Parathyroid adenoma (tissue), 2 donors: ENCODE results near the gene ASTN2.
"Not testable (repeated sequence)": the region's sequence is repeated elsewhere in the genome, so short reads cannot be mapped to it uniquely, and the experiment has no call there.

Source experiments
- H2AFZ ChIP-seq: fragments of 300-600 bp; sonication (generic); one replicate; pipeline ENCODE4 v1.7.0; 2017; ENCODE audit warnings: antibody characterized with exemption, mild to moderate bottlenecking
- H3K27ac ChIP-seq: fragments of 300-600 bp; sonication (generic); one replicate; pipeline ENCODE4 v1.7.0; 2017
- H3K27me3 ChIP-seq: fragments of 300-600 bp; sonication (generic); one replicate; pipeline ENCODE4 v1.7.0; 2017; ENCODE audit warnings: low read length; ENCODE audit not compliant: control insufficient read depth, insufficient read depth
- H3K36me3 ChIP-seq: fragments of 300-600 bp; sonication (generic); one replicate; pipeline ENCODE4 v1.7.0; 2017; ENCODE audit warnings: low read length; ENCODE audit not compliant: control insufficient read depth, insufficient read depth
- H3K4me1 ChIP-seq: fragments of 300-600 bp; sonication (generic); one replicate; pipeline ENCODE4 v1.7.0; 2017; ENCODE audit warnings: control low read depth
- H3K4me2 ChIP-seq: fragments of 300-600 bp; sonication (generic); one replicate; pipeline ENCODE4 v1.7.0; 2017; ENCODE audit warnings: low read length
- H3K4me3 ChIP-seq: fragments of 300-600 bp; sonication (generic); one replicate; pipeline ENCODE4 v1.7.0; 2017; ENCODE audit warnings: low read depth, low read length
- H3K79me2 ChIP-seq: fragments of 300-600 bp; sonication (generic); one replicate; pipeline ENCODE4 v1.7.0; 2017; ENCODE audit warnings: control low read depth
- H3K9ac ChIP-seq: fragments of 300-600 bp; sonication (generic); one replicate; pipeline ENCODE4 v1.7.0; 2017; ENCODE audit warnings: mild to moderate bottlenecking
- H3K9me3 ChIP-seq: fragments of 300-600 bp; sonication (generic); one replicate; pipeline ENCODE4 v1.7.0; 2017; ENCODE audit warnings: low read length; ENCODE audit not compliant: control insufficient read depth
- CTCF ChIP-seq: fragments of 300-600 bp; sonication (generic); IDR thresholded peaks from one replicate; pipeline ENCODE4 v1.7.0; 2017; ENCODE audit warnings: antibody characterized with exemption, mild to moderate bottlenecking
- donor health status: primary hyperparathyroidism.

ASTN2 gene

DNA sequence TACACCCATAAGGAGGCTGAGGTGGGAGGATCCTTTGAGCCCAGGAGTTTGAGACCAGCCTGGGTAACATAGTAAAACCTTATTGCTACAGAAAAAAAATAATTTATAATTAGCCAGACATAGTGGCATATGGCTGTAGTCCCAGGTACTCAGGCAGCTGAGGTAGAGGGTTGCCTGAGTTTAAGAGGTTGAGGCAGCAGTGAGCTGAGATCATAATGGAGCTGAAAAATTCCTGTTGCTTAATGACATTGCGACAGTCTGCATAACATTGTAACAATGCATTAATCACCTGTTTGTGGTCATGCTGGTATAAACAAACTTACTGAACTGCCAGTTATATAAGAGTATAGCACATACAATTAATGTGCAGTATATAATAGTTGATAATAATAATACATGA, 513.6 kb downstream of the ASTN2 start:
- TF ChIP-seq CTCF = no peak

GRCh38 chr9:116900543-116900942, 514.3 kb downstream of the ASTN2 start:
- H3K27me3 ChIP-seq = no peaks in the 10 kb centered on the region
- H3K9me3 ChIP-seq = no peaks in the 10 kb centered on the region
- no peaks in the 10 kb centered on the region for H3K79me2 ChIP-seq
- H3K4me3 ChIP-seq = no peak overlapping the region
- H2AFZ ChIP-seq = no peak overlapping the region
- H3K27ac ChIP-seq = no peak overlapping the region
- H3K36me3 ChIP-seq = no peaks in the 10 kb centered on the region
- no peak overlapping the region for H3K9ac ChIP-seq
- TF ChIP-seq CTCF = no peak
- H3K4me1 ChIP-seq = no peaks in the 10 kb centered on the region
- H3K4me2 ChIP-seq = no peak overlapping the region

More for the DNA sequence above, 513.6 kb downstream of the ASTN2 start:
- Histone ChIP-seq H2AFZ (no peak overlapping the region), H3K36me3 (no peaks in the 10 kb centered on the region), H3K27ac (no peak overlapping the region), H3K9ac (no peak overlapping the region), H3K9me3 (no peaks in the 10 kb centered on the region), H3K79me2 (no peaks in the 10 kb centered on the region), H3K4me1 (no peaks in the 10 kb centered on the region), H3K27me3 (no peaks in the 10 kb centered on the region), H3K4me3 (no peak overlapping the region), H3K4me2 (no peak overlapping the region)

DNA sequence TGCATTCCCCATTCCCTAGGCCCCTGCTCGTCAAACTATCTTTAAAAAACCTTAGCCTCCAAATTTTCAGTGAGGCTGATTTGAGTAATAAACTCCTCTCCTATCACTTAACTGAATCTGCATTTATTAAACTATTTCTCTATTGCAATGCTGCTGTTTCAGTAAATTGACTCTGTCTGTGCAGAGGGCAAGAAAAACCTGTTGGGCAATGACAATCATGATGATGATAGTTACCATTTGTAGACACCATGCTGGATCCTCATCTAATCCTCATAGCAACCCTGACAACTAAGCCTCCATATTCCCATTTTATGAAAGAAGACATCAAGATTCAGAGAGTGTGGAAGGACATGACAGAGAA, 514.9 kb downstream of the ASTN2 start:
- Histone ChIP-seq H3K4me2 (no peak overlapping the region), H3K36me3 (no peaks in the 10 kb centered on the region), H3K27ac (no peak overlapping the region), H3K9ac (no peak overlapping the region), H3K4me3 (no peak overlapping the region), H3K9me3 (no peaks in the 10 kb centered on the region), H3K79me2 (no peaks in the 10 kb centered on the region), H3K4me1 (no peaks in the 10 kb centered on the region), H2AFZ (no peak overlapping the region), H3K27me3 (no peaks in the 10 kb centered on the region)
- TF ChIP-seq CTCF = no peak

DNA sequence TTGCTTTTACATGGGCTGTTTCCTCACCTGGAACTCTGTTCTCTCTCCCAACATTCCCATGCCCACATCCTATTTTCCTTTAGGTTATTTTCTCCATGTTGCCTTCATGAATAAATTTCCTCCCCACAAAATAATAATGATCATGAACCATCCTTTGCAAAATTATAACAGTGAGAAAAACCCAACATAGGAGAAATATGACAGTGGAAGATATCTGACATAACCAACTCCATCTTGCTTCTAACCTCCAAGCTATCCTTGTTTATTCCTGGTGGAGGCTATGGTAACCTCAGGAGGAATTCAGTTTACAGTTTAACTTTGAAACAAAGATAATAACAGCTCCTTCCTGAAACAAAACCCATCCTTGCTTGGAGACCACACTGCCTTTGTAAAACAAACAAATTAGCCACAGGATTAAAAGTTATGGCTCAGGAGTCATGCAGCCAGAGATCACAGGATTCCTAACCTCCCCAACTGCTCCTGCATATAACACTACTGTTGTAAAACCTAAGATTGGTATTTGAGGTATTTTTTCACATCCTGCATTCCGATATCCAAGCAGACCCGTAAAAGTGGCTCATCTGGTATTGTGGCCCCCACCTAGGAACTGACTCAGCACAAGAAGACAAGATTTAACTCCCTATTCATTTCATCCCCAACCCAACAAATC, 515.4 kb downstream of the ASTN2 start:
- Histone ChIP-seq H3K4me3 (no peak overlapping the region), H3K4me1 (no peaks in the 10 kb centered on the region), H3K9ac (no peak overlapping the region), H3K4me2 (no peak overlapping the region), H3K27me3 (no peaks in the 10 kb centered on the region), H3K9me3 (no peaks in the 10 kb centered on the region), H3K27ac (no peak overlapping the region), H3K79me2 (no peaks in the 10 kb centered on the region), H2AFZ (no peak overlapping the region), H3K36me3 (no peaks in the 10 kb centered on the region)
- TF ChIP-seq CTCF = no peak

GRCh38 chr9:116898131-116898530, 516.7 kb downstream of the ASTN2 start:
- not testable (repeated sequence) for H3K4me3 ChIP-seq, H2AFZ ChIP-seq, H3K27me3 ChIP-seq, H3K4me2 ChIP-seq, H3K9me3 ChIP-seq, H3K79me2 ChIP-seq, H3K9ac ChIP-seq, H3K36me3 ChIP-seq, H3K27ac ChIP-seq, H3K4me1 ChIP-seq
